ENCODE measurements around the gene SNRK. TPM values are rescaled to one million over a fixed set of nuclear protein-coding genes. Genes with fewer than 3 reads are reported as not detected.

The SNRK gene
- total RNA-seq, 1 donor from 2014 or later = 18.2 TPM

DNA sequence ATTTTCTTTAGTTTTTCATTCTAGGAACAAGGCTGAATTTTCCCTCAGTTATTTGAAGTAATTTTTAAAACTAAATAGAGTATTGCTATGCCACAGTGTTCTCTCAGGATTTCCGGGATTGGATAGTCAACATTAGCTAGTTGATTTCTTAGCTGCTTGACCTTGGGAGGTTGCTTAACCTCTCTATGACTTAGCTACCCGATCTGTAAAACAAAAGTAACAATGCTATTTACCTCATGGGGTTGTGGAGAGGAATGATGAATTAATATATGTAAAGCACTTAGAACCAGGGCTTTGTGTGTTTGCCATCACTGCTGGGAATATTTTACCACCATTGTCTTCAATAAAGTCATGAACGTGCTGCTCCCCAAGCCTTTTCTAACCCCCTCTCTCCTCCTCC lies 57.5 kb downstream of the SNRK start:
- Mint-ChIP-seq H3K4me1 (peaks cover 8% of the 10 kb centered on the region), H3K9me3 (peaks cover 2% of the 10 kb centered on the region), H3K36me3 (ENCODE audit: low read depth) (peaks cover 53% of the 10 kb centered on the region), H3K4me3 (no peak overlapping the region), H3K27me3 (ENCODE audit: low read depth) (no peaks in the 10 kb centered on the region), H3K27ac (ENCODE audit: unreplicated experiment) (peak overlapping the region; percentile 71)
- TF ChIP-seq, protein P1, sequence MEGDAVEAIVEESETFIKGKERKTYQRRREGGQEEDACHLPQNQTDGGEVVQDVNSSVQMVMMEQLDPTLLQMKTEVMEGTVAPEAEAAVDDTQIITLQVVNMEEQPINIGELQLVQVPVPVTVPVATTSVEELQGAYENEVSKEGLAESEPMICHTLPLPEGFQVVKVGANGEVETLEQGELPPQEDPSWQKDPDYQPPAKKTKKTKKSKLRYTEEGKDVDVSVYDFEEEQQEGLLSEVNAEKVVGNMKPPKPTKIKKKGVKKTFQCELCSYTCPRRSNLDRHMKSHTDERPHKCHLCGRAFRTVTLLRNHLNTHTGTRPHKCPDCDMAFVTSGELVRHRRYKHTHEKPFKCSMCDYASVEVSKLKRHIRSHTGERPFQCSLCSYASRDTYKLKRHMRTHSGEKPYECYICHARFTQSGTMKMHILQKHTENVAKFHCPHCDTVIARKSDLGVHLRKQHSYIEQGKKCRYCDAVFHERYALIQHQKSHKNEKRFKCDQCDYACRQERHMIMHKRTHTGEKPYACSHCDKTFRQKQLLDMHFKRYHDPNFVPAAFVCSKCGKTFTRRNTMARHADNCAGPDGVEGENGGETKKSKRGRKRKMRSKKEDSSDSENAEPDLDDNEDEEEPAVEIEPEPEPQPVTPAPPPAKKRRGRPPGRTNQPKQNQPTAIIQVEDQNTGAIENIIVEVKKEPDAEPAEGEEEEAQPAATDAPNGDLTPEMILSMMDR (conservative IDR thresholded peaks at IDR 0.05) = no peak
- no peak for DNase-seq (ENCODE audit: low read depth, low spot score)

DNA sequence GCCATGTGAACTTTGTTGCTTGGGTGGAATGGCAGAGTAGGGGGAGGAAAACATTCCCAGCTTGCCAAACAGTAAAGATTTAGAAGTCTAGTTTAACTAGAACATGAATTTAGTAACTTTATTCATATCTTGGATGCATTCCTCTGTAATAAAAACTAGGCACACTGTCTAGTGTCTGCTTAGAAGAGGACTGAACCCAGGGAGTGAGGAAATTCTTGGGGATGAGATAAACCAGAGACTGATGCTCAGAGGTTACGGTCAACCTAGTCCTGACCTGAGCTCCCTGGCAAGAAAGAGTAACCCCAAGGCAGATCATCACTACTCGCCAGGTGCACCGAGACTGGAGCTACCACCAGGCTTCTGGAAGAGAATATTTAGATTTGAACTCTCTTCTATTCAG lies 58.2 kb downstream of the SNRK start:
- DNase-seq (ENCODE audit: low read depth, low spot score) = no peak
- TF ChIP-seq, protein P1 (conservative IDR thresholded peaks at IDR 0.05) = no peak
- no peak overlapping the region for H3K27ac Mint-ChIP-seq (ENCODE audit: unreplicated experiment)
- H3K36me3 Mint-ChIP-seq (ENCODE audit: low read depth) = peaks cover 54% of the 10 kb centered on the region
- no peak overlapping the region for H3K4me3 Mint-ChIP-seq
- H3K4me1 Mint-ChIP-seq = peaks cover 12% of the 10 kb centered on the region
- no peaks in the 10 kb centered on the region for H3K27me3 Mint-ChIP-seq (ENCODE audit: low read depth)
- peaks cover 2% of the 10 kb centered on the region for H3K9me3 Mint-ChIP-seq

DNA sequence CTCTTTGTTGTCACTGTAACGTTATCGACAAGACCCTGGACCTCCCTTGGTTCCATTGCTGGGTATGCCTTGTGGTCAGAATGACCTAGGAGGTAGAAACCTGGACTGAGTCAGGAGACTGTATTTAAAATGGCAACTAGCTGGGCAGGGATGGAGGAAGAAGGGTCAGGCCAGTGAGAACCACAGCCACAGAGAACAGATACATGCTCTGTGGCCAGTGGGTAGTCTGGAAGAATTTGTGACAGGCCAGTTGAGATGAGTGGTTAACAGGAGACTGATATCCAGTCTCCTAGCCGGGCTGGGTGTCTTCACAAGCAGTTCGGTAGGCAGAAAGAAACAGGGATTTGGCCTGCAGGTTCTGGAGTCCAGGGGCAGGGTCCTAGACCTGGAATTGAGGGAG lies 58.9 kb downstream of the SNRK start:
- H3K27ac Mint-ChIP-seq (ENCODE audit: unreplicated experiment) = peak overlapping the region; percentile 72
- H3K36me3 Mint-ChIP-seq (ENCODE audit: low read depth) = peaks cover 50% of the 10 kb centered on the region
- no peaks in the 10 kb centered on the region for H3K9me3 Mint-ChIP-seq
- H3K4me3 Mint-ChIP-seq = no peak overlapping the region
- peaks cover 12% of the 10 kb centered on the region for H3K4me1 Mint-ChIP-seq
- DNase-seq (ENCODE audit: low read depth, low spot score) = no peak
- TF ChIP-seq, protein P1 (conservative IDR thresholded peaks at IDR 0.05) = no peak
- H3K27me3 Mint-ChIP-seq (ENCODE audit: low read depth) = no peaks in the 10 kb centered on the region

DNA sequence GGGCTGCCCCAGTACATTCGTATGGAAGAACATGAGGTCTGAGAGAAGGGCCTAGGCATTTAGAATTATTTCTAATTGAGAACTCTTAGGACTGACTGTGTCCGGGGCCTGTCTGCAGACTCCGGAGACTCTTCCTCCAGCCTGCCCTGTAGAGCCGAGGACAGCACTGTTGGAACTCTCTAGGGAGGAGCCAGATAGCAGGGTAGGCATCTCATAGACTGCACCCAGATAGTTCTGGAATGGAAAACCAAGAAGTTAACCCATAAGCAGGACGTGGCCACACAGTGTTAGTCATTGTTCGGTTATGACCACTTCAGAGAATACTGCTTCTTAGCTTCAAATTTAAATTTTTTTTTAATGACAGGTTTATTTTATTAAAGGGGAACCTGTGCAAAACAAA lies 59.5 kb downstream of the SNRK start:
- no peaks in the 10 kb centered on the region for H3K9me3 Mint-ChIP-seq
- peaks cover 53% of the 10 kb centered on the region for H3K36me3 Mint-ChIP-seq (ENCODE audit: low read depth)
- TF ChIP-seq, protein P1 (conservative IDR thresholded peaks at IDR 0.05) = no peak
- H3K4me3 Mint-ChIP-seq = no peak overlapping the region
- no peak overlapping the region for H3K27ac Mint-ChIP-seq (ENCODE audit: unreplicated experiment)
- no peaks in the 10 kb centered on the region for H3K27me3 Mint-ChIP-seq (ENCODE audit: low read depth)
- no peak for DNase-seq (ENCODE audit: low read depth, low spot score)
- peaks cover 12% of the 10 kb centered on the region for H3K4me1 Mint-ChIP-seq

DNA sequence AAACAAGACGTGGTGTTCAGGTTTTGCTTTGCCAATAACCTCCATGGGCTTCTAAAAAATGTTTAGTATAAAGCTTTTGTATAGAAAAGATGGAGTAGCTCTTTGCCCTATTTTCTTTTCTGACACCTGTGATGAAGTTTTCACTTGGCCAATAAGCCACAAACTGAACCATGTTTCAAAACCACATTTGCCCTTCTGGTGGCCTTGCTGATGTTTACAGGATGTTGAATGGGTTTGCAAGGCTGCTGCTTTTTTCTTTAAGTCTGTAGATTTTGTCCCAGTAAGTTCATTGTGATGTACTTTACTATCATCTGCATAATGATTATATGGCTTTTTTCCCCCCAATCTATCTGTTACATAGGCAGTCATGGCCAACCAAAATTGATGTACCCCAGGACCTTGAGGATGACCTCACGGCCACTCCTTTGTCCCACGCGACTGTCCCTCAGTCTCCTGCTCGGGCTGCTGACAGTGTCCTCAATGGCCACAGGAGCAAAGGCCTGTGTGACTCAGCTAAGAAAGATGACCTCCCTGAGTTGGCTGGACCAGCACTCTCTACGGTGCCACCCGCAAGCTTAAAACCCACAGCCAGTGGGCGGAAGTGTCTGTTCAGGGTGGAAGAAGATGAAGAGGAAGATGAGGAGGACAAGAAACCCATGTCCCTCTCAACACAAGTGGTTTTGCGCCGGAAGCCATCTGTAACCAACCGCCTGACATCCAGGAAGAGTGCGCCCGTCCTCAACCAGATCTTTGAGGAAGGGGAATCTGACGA lies 60.8 kb downstream of the SNRK start:
- TF ChIP-seq, protein P1 (conservative IDR thresholded peaks at IDR 0.05) = no peak
- no peak overlapping the region for H3K27ac Mint-ChIP-seq (ENCODE audit: unreplicated experiment)
- no peaks in the 10 kb centered on the region for H3K27me3 Mint-ChIP-seq (ENCODE audit: low read depth)
- H3K9me3 Mint-ChIP-seq = peaks cover 11% of the 10 kb centered on the region
- H3K4me3 Mint-ChIP-seq = no peak overlapping the region
- peaks cover 62% of the 10 kb centered on the region for H3K36me3 Mint-ChIP-seq (ENCODE audit: low read depth)
- DNase-seq (ENCODE audit: low read depth, low spot score) = no peak
- peaks cover 12% of the 10 kb centered on the region for H3K4me1 Mint-ChIP-seq
